OCI-LY7 (cell line): ENCODE data around the gene ALPK3.

Source experiments
- CTCF ChIP-seq: fragments of 200-600 bp; sonication (generic); conservative IDR thresholded peaks from 2 replicates; pipeline ENCODE4 v1.5.1; 2014; ENCODE audit warnings: mild to moderate bottlenecking, antibody characterized with exemption, low read length, moderate library complexity, mixed read lengths
- EZH2phosphoT487 ChIP-seq: fragments of 200-600 bp; sonication (generic); IDR thresholded peaks from 2 replicates; pipeline ENCODE4 v1.6.1; 2018; ENCODE audit warnings: low read depth, borderline replicate concordance, mild to moderate bottlenecking, mixed run types, antibody characterized with exemption, low read length, moderate library complexity, mixed read lengths

- TF ChIP-seq CTCF (no peak), EZH2phosphoT487 (no peak)
These were observed 19.4 kb upstream of the ALPK3 start for GRCh38 chr15:84797801-84798200.
